Embryonic facial prominence (tissue), 1 donor: Measurements from ENCODE around the gene AHR.
"Not testable (repeated sequence)": the region's sequence is repeated elsewhere in the genome, so short reads cannot be mapped to it uniquely, and the experiment has no call there.

Source experiments
- DNase-seq: peaks from one replicate; pipeline ENCODE4 v3.0.0-alpha.2; 2016; ENCODE audit errors: extremely low spot score

The AHR gene

GRCh38 chr7:17339952-17340351 is 41.5 kb downstream of the AHR start:
- DNase-seq = no peak

DNA sequence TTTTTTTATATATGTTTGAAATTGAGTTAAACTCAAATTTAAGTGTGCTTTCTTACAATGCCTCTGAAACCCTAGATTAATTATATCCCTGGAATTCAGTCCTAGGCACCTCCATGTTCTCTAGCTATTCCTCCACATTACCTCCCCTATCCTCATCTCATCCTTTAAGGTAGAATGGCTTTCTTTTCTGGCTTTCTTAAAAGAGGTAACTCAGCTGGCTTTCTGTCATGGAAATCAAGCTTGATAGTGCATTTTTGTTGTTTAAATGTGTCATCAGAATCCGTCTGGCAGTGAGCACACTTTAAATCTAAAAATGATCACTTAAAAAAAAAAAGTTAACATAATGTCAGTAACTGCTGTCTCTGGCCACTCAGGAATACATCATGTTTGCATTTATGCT is 42.2 kb downstream of the AHR start:
- no peak for DNase-seq

DNA sequence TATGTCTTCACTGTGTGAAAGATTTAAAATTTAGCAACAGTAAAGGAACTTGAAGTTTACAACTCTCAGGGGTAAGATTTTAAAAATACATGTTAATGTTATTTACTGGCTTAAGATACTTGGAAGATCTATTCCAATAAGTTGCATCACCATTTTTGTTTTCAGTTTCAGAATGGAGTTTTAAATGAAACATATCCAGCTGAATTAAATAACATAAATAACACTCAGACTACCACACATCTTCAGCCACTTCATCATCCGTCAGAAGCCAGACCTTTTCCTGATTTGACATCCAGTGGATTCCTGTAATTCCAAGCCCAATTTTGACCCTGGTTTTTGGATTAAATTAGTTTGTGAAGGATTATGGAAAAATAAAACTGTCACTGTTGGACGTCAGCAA is 44.3 kb downstream of the AHR start:
- no peak for DNase-seq

DNA sequence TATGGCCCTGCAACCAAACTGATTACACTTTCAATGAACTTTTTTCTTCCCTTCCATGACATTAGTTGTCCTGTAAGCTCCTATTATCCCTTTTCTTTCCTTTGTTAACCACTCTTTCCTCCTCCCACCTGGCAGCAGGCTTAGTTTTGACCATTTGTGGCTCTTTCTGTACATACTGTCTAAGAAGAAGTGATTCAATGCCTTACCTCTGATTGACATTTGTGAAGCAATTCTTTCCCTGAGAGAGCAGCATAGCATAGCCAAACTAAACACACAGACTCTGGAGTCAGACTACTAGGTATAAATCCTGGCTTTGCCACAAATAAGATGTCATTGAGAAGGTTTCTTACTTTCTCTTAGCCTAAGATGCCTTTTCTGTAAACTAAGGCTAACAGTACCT is 48.9 kb downstream of the AHR start:
- no peak for DNase-seq

DNA sequence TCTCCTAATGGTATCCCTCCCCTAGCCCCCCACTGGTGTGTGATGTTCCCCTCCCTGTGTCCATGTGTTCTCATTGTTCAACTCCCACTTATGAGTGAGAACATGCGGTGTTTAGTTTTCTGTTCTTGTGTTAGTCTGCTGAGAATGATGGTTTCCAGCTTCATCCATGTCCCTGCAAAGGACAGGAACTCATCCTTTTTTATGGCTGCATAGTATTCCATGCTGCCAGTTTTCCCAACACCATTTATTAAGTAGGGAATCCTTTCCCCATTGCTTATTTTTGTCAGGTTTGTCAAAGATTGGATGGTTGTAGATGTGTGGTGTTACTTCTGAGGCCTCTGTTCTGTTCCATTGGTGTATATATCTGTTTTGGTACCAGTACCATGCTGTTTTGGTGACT is 50.5 kb downstream of the AHR start:
- not testable (repeated sequence) for DNase-seq

DNA sequence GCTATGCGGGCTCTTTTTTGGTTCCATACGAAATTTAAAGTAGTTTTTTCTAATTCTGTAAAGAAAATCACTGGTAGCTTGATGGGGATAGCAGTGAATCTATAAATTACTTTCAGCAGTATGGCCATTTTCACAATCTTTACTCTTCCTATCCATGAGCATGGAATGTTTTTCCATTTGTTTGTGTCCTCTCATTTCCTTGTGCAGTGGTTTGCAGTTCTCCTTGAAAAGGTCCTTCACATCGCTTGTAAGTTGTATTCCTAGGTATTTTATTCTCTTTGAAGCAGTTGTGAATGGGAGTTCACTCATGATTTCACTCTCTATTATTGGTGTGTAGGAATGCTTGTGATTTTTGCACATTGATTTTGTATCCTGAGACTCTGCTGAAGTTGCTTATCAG is 51.9 kb downstream of the AHR start:
- DNase-seq = not testable (repeated sequence)

DNA sequence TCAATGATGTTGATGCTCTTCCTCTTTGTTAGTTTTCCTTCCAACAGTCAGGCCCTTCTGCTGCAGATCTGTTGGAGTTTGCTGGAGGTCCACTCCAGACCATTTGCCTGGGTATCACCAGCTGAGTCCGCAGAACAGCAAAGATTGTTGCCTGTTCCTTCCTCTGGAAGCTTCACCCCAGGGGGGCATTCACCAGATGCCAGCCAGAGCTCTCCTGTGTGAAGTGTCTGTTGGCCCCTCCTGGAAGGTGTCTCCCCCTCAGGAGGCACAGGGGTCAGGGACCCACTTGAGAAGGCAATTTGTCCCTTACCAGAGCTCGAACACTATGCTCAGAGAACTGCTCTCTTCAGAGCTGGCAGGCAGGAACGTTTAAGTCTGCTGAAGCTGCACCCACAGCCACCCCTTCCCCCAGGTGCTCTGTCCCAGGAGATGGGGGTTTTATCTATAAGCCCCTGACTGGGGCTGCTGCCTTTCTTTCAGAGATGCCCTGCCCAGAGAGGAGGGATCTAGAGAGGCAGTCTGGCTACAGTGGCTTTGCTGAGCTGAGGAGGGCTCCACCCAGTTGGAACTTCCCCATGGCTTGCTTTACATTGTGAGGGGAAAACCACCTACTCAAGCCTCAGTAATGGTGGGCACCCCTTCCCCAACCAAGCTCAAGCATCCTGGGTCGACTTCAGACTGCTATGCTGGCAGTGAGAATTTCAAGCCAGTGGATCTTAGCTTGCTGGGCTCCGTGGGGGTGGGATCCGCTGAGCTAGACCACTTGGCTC is 55.4 kb downstream of the AHR start:
- not testable (repeated sequence) for DNase-seq

DNA sequence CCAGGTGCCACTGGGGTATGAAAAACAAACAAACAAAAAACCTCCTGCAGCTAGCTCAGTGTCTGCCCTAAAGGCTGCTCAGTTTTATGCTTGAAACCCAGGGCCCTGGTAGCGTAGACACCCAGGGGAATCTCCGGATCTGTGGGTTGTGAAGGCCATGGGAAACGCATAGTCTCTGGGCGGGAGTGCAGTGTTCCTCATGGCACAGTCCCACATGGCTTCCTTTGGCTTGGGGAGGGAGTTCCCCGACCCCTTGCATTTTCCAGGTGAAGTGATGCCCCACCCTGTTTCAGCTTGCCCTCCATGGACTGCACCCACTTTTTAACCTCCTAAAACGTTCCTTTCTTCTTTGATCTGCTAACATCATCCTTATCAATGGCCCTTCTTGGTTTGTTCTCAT is 56.0 kb downstream of the AHR start:
- DNase-seq = no peak

DNA sequence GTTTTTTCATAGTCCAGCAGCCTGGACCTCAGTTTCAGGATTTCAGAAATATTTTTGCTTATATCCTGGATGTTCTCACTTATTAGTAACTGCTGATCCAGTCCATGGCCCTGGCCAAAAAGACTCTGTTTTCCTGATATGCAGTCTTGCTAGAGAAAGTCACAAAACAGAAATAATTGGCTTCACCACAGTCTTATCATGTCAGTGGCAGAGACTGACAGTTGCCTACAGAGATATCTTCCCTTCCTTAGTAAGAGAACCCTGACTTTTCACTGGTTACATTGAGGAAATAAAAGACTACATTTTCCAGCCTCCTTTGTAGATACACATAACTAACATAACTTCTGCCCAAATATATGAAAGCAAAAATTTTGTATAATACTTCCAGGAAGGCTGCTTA is 56.6 kb downstream of the AHR start:
- DNase-seq = no peak

DNA sequence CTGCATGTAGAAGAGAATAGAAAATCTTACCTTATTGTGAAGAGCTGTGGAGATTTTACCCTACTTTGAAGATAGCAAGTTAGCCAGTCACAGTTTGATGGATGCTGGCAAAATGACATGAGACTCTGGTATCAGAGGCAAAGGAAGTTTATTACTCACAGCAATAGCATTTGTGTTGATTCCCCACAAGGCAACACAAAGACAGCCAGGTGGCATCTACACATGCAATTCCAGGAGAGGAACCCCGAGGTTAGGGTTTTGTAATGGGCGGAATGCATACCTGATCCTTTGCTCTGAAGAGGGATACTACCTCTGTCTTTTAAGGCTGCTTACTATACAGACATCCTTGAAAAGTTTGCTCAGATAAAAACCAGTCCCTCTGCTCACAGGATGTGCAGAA is 59.5 kb downstream of the AHR start:
- DNase-seq = no peak

GRCh38 chr7:17359610-17360009 is 61.2 kb downstream of the AHR start:
- no peak for DNase-seq

- no peak for DNase-seq
Measured at GRCh38 chr7:17362439-17363105, 64.1 kb downstream of the AHR start.

DNA sequence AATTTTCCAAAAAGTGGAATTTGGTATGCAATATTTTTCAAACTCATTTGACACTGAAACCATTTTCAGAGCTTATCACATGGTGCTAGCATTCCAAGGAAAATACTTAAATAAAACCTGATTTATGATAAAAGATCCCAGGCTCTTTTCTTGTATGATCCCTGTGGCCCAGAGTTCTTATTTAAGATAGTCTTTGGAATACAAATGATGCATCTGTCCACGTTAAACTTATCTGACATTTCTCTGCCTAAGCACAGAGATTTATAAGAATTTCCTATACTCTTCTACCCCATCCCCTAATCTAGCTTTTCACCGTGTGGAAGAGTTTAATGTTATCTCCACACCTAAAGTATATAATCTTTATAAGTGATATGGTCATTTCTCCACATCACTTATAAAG is 66.2 kb downstream of the AHR start:
- no peak for DNase-seq

- DNase-seq = no peak
Measured at GRCh38 chr7:17365775-17366174, 67.3 kb downstream of the AHR start.

DNA sequence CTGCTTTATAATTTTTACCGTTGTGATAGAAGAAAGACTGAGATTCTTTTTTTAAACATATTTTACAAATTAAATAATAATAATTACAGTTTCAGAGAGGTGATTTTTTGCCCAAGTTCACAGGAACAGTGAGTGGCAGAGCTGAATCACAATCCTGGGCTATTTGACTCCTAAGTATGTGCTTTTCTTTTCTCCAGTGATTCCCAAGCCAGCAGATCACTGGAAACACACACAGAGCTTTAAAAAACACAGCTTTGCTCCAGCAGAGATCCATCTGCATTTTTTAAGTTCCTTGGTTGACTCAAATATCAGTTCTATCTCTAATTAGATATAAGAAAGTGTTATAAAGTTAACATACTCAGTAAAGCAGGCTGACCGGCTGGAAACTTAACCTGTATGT is 69.0 kb downstream of the AHR start:
- no peak for DNase-seq

DNA sequence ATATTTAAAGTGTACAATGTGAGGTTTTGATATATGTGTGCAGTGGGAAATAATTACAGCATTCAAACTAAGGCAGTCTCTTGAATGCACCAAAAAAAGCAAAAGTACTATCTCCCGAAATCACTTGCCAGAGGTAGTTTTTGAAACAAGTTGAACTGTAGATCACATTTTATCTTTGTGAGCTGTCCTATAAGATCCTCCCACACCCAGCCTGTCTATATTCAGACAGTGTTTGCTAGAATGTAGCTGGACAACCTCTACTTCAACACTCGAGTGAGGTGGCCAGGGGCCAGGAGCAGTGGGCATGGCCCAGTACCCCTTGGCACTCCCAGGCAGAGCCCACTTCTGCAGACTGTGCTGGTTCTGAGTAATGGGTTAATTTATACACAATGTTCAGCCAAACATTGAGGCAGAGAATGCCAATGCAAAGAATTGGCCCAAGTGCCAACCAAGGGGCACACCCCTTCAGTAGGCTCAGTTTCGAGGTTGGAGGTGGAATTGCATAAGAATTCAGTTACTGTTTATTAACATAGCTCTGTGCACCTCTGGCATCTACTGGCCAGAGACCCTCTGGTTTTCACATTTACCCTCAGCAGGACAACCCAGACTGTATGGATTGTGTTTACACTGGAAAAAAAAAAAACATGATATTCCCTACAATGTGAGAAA is 70.5 kb downstream of the AHR start:
- no peak for DNase-seq

- DNase-seq = no peak
Measured at GRCh38 chr7:17369691-17370426, 71.4 kb downstream of the AHR start.

GRCh38 chr7:17370901-17371585 is 72.6 kb downstream of the AHR start:
- no peak for DNase-seq

DNA sequence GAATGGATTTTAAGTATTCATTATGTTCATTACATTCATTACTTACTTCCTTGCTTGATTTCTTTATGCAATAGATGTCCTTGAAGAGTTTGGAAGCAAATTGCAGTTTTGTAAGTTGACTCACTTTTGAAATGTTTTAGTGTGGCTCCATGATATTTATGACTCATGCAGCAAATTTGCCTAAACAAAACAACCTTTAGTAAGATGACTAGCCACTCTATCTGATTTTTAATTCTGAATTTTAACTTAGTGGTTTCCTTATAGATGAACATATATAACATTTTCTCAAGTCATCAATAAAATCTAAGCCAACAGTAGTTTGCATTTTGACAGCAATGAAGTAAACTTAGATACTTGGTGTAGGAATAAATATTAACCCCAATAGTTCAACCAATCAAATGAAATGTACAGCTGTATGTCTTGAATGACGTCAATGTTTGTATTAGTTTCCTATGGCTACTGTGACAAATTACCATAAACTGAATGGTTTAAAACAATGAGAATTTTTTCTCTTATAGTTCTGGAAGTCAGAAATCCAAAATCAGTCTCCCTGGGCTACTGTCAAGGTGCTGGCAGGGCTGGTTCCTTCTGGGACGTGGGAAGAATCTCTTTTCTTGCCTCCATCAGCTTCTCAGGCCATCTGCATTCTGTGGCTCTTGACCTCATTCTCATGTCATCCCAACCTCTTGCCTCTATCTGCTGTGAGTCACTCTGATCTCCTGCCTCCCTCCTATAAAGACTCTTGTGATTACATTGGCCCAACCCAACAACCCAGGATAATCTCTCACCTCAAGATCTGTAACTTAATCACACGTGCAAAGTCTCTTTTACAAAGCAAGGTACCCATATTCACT is 73.4 kb downstream of the AHR start:
- DNase-seq = no peak

- DNase-seq = no peak
Measured at GRCh38 chr7:17374157-17374556, 75.7 kb downstream of the AHR start.

- no peak for DNase-seq
Measured at GRCh38 chr7:17374654-17375053, 76.2 kb downstream of the AHR start.
